Activated CD4-positive, alpha-beta T cell treated with anti-CD3 and anti-CD28 coated beads for 48 hours (primary cell): ENCODE data around the gene KCNJ11.

Experiments
- DNase-seq: peaks from one replicate; pipeline ENCODE4 v3.0.0-alpha.2; 2020

Gene KCNJ11

DNA sequence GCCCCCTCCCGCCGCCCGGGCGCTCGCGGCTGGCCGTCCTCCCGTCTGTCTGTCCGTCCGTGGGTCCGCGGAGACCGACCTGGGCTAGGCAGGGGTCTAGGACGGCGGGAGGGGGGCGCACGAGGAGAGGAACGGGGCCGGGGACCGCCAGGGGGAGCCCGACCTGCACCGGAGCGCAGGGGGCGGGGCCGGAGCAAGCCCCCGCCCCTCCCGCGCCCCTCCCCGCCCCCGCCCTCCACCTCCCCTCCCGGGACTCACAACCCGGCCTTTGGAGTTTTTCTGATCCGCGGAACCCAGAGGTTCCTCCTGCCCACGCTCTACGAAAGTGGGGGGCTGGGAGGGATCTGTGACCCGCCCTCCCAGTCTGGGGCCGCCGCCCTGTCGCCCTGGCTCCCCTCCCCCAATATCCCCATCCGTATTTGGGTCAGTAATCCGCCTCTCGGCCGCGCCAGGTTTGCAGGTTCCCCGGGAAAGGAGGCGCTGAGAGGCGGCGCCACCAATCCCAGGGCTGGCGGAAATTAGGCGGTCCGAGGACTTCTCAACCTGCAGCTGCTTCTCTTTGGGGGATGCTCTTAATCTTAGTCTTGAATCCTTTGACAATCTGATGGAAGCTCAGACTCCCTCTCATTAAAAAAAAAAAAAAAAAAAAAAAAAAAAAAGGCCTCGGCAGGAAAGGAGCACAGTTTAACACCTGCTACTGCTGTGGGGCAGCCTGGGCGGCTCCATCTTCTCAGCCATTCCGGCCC is 925 bp upstream of the KCNJ11 start:
- peak; percentile 79 for DNase-seq

GRCh38 chr11:17387811-17388210 is 648 bp downstream of the KCNJ11 start:
- no peak for DNase-seq

DNA sequence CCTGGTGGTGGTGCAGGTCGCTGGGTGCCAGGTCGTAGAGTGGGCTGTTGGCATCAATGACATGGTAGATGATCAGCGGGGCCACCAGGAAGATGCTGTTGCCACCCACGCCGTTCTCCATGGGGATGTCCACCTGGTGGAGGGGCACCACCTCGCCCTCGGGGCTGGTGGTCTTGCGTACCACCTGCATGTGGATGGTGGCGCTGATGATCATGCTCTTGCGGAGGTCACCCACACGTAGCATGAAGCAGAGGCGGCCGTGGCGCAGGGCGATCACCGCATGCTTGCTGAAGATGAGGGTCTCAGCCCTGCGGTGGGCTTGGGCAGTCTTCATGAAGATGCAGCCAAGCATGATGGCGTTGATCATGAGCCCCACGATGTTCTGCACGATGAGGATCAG is 1.2 kb downstream of the KCNJ11 start:
- no peak for DNase-seq

DNA sequence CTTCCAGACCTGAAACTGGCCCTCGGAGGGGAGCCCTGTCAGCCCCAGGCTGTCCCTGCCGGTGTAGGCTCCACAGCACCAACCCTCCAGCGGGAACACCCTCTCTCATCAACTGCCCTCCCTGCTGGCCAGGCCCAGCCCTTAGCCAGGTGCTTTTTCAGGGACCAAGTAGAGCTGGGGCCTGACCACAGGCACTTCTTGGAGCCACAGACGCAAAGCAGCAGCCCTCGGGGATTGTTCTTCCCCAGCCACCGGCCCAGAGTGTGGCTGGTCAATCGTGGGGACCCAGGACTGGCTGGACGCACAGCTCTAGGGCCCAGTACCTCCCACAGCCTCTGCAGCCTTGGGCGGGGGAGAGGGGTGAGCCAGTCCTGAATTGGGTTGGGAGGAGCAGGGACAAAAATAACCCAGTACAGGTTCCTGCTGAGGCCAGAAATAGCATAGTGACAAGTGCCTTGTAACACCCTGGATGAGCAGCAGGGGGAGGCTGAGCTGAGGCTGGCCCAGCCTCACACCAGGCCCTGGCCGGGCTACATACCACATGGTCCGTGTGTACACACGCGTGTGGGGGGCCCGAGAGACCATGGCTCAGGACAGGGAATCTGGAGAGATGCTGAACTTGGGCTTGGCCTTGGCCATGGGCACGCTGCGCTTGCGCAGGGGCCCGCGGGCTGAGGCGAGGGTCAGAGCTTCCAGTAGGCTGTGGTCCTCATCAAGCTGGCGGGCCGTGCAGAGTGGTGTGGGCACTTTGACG is 2.0 kb downstream of the KCNJ11 start:
- DNase-seq: peak; percentile 71

DNA sequence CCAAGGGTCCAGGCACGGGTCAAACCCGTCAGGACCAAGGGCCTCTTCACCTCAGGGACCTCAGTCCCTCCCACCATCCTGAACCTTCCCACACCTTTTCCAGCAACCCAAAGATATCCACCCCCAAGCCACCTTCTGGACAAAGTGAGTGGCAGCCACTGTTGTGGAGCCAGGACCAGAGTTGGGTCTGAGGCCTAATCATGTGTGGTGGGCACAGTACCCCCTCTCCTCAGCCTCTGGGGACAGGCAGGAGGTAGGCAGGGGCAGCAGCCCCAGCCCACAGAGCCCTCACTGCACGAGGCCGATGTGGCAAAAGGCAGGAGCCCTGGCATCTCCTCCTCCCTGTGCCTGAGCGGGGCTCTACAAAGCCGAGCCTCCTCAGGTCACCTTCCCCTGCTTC is 2.5 kb downstream of the KCNJ11 start:
- no peak for DNase-seq

GRCh38 chr11:17385492-17385891 is 3.0 kb downstream of the KCNJ11 start:
- DNase-seq: no peak

GRCh38 chr11:17384002-17384511 is 4.4 kb downstream of the KCNJ11 start:
- DNase-seq: peak; percentile 84

GRCh38 chr11:17383461-17383860 is 5.0 kb downstream of the KCNJ11 start:
- DNase-seq: no peak

DNA sequence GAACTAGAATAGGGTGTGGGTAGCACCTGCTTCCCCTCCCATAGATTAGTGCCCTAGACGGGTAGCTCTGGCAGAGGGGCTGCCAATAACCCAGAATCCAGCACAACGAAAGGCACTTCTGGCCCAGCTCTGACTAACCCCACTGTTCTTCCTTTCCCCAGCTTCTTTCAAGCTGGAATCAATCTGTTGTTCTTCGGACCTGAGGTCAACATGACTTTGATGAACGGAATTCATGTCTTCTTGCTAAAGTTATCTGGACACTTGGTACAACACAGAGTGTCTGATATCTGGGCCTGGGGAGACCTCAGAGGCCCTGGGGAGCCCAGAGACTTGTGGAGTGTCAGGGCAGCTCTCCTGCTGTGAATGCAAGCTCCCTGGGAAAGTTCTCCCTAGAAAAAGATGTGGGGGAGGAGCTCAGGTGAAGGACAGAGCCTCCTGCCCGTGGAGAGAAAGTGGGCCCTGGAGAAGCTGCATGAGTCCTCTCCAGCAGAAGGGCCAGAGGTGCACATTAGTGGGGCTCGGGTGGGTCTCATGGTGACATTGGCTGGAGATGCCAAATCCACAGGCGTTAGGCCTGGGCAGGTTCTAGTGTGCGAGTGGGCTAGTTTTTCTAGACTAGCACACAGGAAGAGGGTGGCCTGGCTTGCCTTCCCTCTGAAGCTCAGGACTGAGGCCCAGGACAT is 6.3 kb downstream of the KCNJ11 start:
- DNase-seq: no peak

GRCh38 chr11:17381156-17381555 is 7.3 kb downstream of the KCNJ11 start:
- DNase-seq: no peak

DNA sequence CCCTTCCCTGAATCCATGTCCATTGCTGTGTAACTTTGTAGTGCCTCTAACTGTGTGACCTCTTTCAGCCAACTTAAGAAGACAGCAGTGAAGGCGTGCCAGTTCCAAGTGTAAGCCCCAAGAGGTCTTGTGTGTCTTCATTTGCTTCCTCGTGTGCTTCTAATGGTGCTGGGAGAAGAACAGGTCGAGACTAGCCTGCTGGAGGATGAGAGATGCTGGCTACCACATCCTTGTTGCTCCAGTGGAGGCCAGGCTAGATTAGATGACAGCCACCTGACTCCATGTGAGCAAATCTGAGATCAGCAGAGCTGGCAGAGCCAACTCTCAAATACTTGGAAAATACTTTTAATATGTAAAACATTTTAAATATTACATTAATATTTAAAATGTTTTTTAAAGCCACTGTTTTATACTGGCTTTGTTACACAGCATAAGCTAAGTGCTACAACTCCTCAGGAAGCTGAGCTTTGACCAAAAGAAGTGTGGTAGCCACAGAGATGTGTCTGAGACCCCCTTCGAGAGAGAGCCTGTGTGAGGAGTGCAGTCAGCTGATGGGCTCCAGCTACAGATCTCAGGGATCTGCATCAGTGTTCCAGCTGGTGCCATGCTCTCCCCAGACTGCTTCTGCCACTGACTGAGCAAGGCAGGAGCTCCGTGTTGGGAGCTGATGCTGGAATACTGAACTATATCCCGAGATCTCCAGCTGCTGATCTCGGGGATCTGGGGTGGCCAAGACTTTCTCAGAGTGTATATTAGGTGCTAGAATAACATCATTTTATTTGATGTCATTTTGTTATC is 8.9 kb downstream of the KCNJ11 start:
- DNase-seq: no peak

- no peak for DNase-seq
These were observed 9.8 kb downstream of the KCNJ11 start for GRCh38 chr11:17378655-17379054.

- no peak for DNase-seq
These were observed 12.0 kb downstream of the KCNJ11 start for GRCh38 chr11:17376493-17376892.

DNA sequence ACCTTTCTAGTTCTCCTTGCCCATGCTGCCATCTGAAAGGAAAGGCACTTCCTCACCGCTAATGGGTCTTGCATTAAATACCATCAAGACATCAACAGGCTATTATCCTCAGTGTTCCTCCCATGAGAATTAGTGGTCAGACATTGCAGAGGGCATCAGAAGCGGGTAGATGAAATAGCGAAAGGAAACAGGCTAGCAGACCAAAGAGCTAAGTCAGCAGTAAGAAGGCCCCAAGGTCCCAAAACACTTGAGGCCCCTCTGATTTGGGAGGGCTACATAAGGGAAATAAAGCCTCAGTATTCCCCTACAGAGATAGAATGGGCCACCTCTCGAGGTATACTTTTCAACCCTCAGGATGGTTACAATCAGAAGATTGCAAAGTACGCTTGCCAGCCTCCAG is 12.9 kb downstream of the KCNJ11 start:
- no peak for DNase-seq

- DNase-seq: no peak
These were observed 16.8 kb downstream of the KCNJ11 start for GRCh38 chr11:17371614-17372013.

GRCh38 chr11:17369684-17370243 is 18.7 kb downstream of the KCNJ11 start:
- DNase-seq: no peak

DNA sequence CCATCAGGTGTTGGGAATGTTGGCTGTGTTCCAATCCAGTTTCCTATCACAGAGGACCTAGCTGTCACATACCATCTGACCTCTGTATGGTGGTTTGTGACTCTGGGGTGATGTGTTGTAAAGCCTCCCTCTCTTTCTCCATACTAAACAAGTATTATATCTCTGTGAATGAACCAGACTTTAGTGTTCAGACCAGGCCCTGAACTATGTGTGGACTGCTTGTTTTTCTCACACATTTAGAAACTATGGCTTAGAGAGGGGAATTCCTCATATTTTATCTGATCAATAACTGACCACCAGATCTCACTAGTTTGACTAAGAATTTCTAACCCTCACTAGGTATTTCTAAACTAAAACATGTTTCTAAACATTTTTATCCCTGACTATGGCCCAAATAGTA is 19.4 kb downstream of the KCNJ11 start:
- DNase-seq: no peak

GRCh38 chr11:17368551-17368950 is 19.9 kb downstream of the KCNJ11 start:
- DNase-seq: no peak

GRCh38 chr11:17366495-17366894 is 22.0 kb downstream of the KCNJ11 start:
- DNase-seq: no peak

DNA sequence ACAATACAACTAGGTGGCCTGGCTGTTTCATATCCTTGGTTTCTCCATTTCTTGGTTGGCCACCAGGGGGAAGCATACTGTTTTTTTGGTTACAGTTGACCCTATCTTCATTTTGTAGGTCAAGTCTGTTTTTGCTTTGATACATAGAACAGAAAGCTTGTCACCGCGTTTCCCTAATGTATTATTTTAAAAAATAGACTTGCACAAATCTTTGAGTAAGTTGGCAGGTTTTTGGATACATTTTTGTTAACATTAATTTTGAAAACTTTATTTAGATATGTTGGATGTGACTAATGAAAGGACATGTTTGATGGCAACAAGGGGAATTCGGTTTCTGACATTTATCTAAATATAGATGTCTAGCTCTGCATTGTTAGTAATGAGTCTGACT is 33.9 kb downstream of the KCNJ11 start:
- peak; percentile 80 for DNase-seq

DNA sequence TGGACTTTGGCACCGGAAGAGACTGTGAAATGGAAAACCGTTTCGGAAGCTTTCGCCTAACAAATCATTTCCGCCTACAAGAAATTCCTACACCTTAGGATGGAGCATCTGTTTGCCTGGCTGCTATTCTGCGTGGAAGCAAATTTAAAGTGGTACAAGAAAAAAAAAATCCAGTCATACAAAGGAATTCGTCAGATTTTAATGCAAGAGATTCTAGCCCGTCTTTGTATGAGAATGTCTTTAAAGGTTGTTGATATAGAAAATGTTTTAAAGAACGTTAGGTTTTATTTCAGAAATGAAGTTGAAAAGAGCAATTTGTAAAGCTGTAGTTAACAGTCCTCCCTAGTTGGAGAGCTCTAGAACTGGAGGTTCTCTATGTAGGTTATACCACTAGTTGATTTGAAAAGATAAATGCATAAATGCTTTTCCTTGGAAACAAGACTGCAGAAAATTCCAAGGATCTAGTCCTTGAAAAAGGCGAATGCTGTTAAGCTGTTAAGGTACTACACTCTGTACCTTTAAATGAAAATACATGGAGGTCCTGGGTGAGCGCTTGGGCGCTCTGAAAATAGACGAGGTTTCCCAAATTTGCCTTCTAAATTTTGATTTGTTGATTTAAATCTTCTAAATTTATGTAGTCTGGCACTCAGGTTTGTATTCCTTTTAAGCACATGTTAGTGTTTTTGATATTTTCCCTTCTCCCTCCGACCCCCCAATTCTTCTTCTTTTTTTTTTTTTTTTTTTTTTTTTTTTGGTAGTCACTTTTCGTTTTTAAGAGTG is 34.4 kb downstream of the KCNJ11 start:
- DNase-seq: no peak
